Suppressor macrophage treated with lipopolysaccharide for 1 hour (primary cell): ENCODE measurements around the gene RFC1.
A peak's percentile ranks its signal among the peaks of the same experiment; 100 is the strongest.

Experiments
- DNase-seq, 3 donors: peaks; one replicate each; pipeline ENCODE4 v3.0.0-alpha.2; 2020 to 2022

The RFC1 gene

GRCh38 chr4:39353149-39353477 lies 13.0 kb downstream of the RFC1 start:
- DNase-seq, result peak in 1 of 3 donors; percentile 8

- DNase-seq, result no peak
Measured at GRCh38 chr4:39349326-39349725, 16.8 kb downstream of the RFC1 start.

- no peak for DNase-seq
Measured at GRCh38 chr4:39348371-39349315, 17.5 kb downstream of the RFC1 start.

- DNase-seq, result no peak
Measured at GRCh38 chr4:39346856-39347519, 19.2 kb downstream of the RFC1 start.

GRCh38 chr4:39342731-39343130 lies 23.4 kb downstream of the RFC1 start:
- DNase-seq, result no peak

GRCh38 chr4:39341075-39341725 lies 25.0 kb downstream of the RFC1 start:
- no peak for DNase-seq

GRCh38 chr4:39339968-39340367 lies 26.2 kb downstream of the RFC1 start:
- DNase-seq, result no peak

- DNase-seq, result no peak
Measured at GRCh38 chr4:39337841-39338240, 28.3 kb downstream of the RFC1 start.

GRCh38 chr4:39335566-39335965 lies 30.6 kb downstream of the RFC1 start:
- no peak for DNase-seq

GRCh38 chr4:39331191-39331590 lies 35.0 kb downstream of the RFC1 start:
- DNase-seq, result peak in 2 of 3 donors; percentile 9 to 20

- no peak for DNase-seq
Measured at GRCh38 chr4:39330353-39330752, 35.8 kb downstream of the RFC1 start.

- DNase-seq, result no peak
Measured at GRCh38 chr4:39326468-39326977, 39.6 kb downstream of the RFC1 start.

- DNase-seq, result no peak
Measured at GRCh38 chr4:39324897-39325613, 41.1 kb downstream of the RFC1 start.

GRCh38 chr4:39324446-39324845 lies 41.7 kb downstream of the RFC1 start:
- no peak for DNase-seq

GRCh38 chr4:39323821-39324220 lies 42.3 kb downstream of the RFC1 start:
- no peak for DNase-seq

GRCh38 chr4:39320381-39321115 lies 45.6 kb downstream of the RFC1 start:
- DNase-seq, result no peak

- no peak for DNase-seq
Measured at GRCh38 chr4:39319676-39320075, 46.5 kb downstream of the RFC1 start.

- DNase-seq, result no peak
Measured at GRCh38 chr4:39312816-39313215, 53.3 kb downstream of the RFC1 start.

- no peak for DNase-seq
Measured at GRCh38 chr4:39308611-39309010, 57.6 kb downstream of the RFC1 start.

- no peak for DNase-seq
Measured at GRCh38 chr4:39305912-39306677, 60.1 kb downstream of the RFC1 start.

- DNase-seq, result no peak
Measured at GRCh38 chr4:39304651-39305050, 61.5 kb downstream of the RFC1 start.
